ENCODE data around the gene NEURL2. TPM values are rescaled to one million over a fixed set of nuclear protein-coding genes. Genes with fewer than 3 reads are reported as not detected.

NEURL2 gene
- polyA plus RNA-seq, 1 donor (not counting 4 experiments of a cell fraction or from before 2014, with no cell fraction given) = 0.49 TPM

DNA sequence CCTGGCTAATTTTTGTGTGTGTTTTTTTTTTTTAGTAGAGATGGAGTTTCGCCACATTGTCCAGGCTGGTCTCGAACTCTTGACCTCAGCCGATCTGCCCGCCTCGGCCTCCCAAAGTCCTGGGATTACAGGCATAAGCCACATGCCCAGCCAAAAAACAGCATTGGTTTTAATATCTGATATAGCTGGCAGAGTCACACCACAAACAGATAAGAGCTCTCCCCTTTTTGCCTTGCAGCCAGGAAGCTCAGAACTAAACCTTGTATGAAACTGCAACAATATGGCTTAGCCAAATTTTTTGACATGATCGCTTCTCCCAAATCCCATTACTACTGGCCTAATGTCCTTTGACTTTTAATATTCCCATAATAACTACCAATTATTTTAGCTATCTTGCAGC lies 38.7 kb downstream of the NEURL2 start:
- no peak overlapping the region for H3K27ac ChIP-seq (ENCODE audit: control insufficient read depth, insufficient read depth, low read length)
- peaks cover 0 to 4% of the 10 kb centered on the region in 2 experiments for H3K36me3 ChIP-seq (ENCODE audit: control insufficient read depth in 2 of 2, extremely low read depth in 1 of 2, insufficient read depth in 2 of 2, low read length in 2 of 2)
- H3K9ac ChIP-seq (ENCODE audit: control insufficient read depth, extremely low read depth, insufficient read depth, low read length) = no peak overlapping the region
- H3K9me3 ChIP-seq (ENCODE audit: control insufficient read depth, low read depth, low read length) = no peaks in the 10 kb centered on the region
- TF ChIP-seq, protein P1, sequence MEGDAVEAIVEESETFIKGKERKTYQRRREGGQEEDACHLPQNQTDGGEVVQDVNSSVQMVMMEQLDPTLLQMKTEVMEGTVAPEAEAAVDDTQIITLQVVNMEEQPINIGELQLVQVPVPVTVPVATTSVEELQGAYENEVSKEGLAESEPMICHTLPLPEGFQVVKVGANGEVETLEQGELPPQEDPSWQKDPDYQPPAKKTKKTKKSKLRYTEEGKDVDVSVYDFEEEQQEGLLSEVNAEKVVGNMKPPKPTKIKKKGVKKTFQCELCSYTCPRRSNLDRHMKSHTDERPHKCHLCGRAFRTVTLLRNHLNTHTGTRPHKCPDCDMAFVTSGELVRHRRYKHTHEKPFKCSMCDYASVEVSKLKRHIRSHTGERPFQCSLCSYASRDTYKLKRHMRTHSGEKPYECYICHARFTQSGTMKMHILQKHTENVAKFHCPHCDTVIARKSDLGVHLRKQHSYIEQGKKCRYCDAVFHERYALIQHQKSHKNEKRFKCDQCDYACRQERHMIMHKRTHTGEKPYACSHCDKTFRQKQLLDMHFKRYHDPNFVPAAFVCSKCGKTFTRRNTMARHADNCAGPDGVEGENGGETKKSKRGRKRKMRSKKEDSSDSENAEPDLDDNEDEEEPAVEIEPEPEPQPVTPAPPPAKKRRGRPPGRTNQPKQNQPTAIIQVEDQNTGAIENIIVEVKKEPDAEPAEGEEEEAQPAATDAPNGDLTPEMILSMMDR (optimal IDR thresholded peaks at IDR 0.05 in 1 of 3, IDR thresholded peaks at IDR 0.05 in 1 of 3, conservative IDR thresholded peaks at IDR 0.05 in 1 of 3; ENCODE audit: extremely low read depth in 1 of 3, insufficient read depth in 2 of 3, low read length in 3 of 3) = no peak
- no peak for TF ChIP-seq EZH2 (IDR thresholded peaks at IDR 0.05; ENCODE audit: low read length)
- H3K9me1 ChIP-seq (ENCODE audit: control insufficient read depth, extremely low read depth, insufficient read depth, low read length) = no peaks in the 10 kb centered on the region
- H3K4me2 ChIP-seq (ENCODE audit: control insufficient read depth, extremely low read depth, insufficient read depth, low read depth, low read length) = no peak overlapping the region
- no peaks in the 10 kb centered on the region for H3K27me3 ChIP-seq (ENCODE audit: control insufficient read depth, extremely low read depth, insufficient read depth, low read length)
- FAIRE-seq = no peak
- H3K4me1 ChIP-seq (ENCODE audit: control insufficient read depth, extremely low read depth, insufficient read depth, low read length) = peaks cover 10% of the 10 kb centered on the region
- H4K20me1 ChIP-seq (ENCODE audit: control insufficient read depth, extremely low read depth, insufficient read depth, low read length) = no peaks in the 10 kb centered on the region
- dilution Hi-C loops (cut with MboI; ENCODE audit: extremely low pct_ligation_motif_present, low sequenced_read_pairs) = no loop called here
- peaks cover 18% of the 10 kb centered on the region for H3K79me2 ChIP-seq (ENCODE audit: control insufficient read depth, insufficient read depth, low read length)
- H3K4me3 ChIP-seq (ENCODE audit: control insufficient read depth in 2 of 3, extremely low read depth in 1 of 3, insufficient read depth in 2 of 3, low read depth in 1 of 3, low read length in 3 of 3) = no peak overlapping the region
- no peak overlapping the region for H2AFZ ChIP-seq (ENCODE audit: control insufficient read depth, low read length)
- no peak for DNase-seq (ENCODE audit: low read depth, low spot score)

DNA sequence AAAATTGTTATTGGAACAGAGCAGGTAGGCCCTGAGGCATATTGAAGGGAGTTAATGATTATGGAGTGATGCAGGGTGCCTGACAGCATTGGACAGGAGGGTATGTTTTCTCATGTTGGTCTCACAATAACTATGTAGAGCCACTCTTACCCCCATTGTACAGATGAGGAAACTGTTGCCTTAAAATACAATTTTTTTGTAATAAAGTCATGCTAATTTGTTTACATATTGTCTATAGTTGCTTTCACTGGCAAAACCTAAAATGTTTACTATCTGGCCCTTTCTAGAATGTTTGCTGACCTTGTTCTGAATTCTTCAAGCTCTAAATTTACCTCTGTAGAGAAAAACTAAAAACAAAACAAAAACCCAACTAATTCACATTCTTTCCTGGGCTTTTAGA lies 39.5 kb downstream of the NEURL2 start:
- H3K27me3 ChIP-seq (ENCODE audit: control insufficient read depth, extremely low read depth, insufficient read depth, low read length) = no peaks in the 10 kb centered on the region
- H3K9me1 ChIP-seq (ENCODE audit: control insufficient read depth, extremely low read depth, insufficient read depth, low read length) = no peaks in the 10 kb centered on the region
- no peak overlapping the region for H3K4me3 ChIP-seq (ENCODE audit: control insufficient read depth in 2 of 3, extremely low read depth in 1 of 3, insufficient read depth in 2 of 3, low read depth in 1 of 3, low read length in 3 of 3)
- H3K9me3 ChIP-seq (ENCODE audit: control insufficient read depth, low read depth, low read length) = no peaks in the 10 kb centered on the region
- H3K4me2 ChIP-seq (ENCODE audit: control insufficient read depth, extremely low read depth, insufficient read depth, low read depth, low read length) = no peak overlapping the region
- H3K9ac ChIP-seq (ENCODE audit: control insufficient read depth, extremely low read depth, insufficient read depth, low read length) = no peak overlapping the region
- no peak overlapping the region for H3K27ac ChIP-seq (ENCODE audit: control insufficient read depth, insufficient read depth, low read length)
- dilution Hi-C loops (cut with MboI; ENCODE audit: extremely low pct_ligation_motif_present, low sequenced_read_pairs) = no loop called here
- H3K36me3 ChIP-seq (ENCODE audit: control insufficient read depth in 2 of 2, extremely low read depth in 1 of 2, insufficient read depth in 2 of 2, low read length in 2 of 2) = peaks cover 2 to 4% of the 10 kb centered on the region in 2 experiments
- H3K4me1 ChIP-seq (ENCODE audit: control insufficient read depth, extremely low read depth, insufficient read depth, low read length) = peaks cover 6% of the 10 kb centered on the region
- no peaks in the 10 kb centered on the region for H4K20me1 ChIP-seq (ENCODE audit: control insufficient read depth, extremely low read depth, insufficient read depth, low read length)
- H2AFZ ChIP-seq (ENCODE audit: control insufficient read depth, low read length) = no peak overlapping the region
- H3K79me2 ChIP-seq (ENCODE audit: control insufficient read depth, insufficient read depth, low read length) = peaks cover 12% of the 10 kb centered on the region
- DNase-seq (ENCODE audit: low read depth, low spot score) (no peak), FAIRE-seq (no peak)
- no peak for TF ChIP-seq EZH2 (IDR thresholded peaks at IDR 0.05; ENCODE audit: low read length)
- TF ChIP-seq, protein P1 (optimal IDR thresholded peaks at IDR 0.05 in 1 of 3, IDR thresholded peaks at IDR 0.05 in 1 of 3, conservative IDR thresholded peaks at IDR 0.05 in 1 of 3; ENCODE audit: extremely low read depth in 1 of 3, insufficient read depth in 2 of 3, low read length in 3 of 3) = no peak
